ENCODE results near the gene NRXN3. TPM values are rescaled to one million over a fixed set of nuclear protein-coding genes. Genes with fewer than 3 reads are reported as not detected.

NRXN3 gene
- total RNA-seq, 2 donors from 2014 or later: not detected

DNA sequence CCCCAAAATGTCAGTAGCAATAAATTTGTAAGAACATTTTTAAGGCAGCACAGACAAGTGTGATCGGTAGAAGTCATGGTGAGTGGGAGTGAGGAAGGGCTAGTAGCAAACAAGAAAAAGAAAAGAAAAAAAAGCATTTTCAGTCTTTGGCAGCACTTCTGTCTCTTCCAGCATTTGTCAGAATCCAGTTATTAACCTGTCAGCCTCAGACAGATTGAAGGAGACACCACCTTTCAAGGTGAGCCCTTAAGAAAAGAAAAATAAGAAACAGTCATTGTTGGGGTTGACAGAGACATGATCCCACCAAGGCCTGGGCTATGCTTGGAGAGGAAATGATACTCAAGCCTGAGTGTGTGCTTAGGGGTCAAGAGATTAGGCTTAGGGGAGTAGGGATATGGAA lies 947.4 kb downstream of the NRXN3 start:
- Mint-ChIP-seq H3K27ac (no peak overlapping the region), H3K4me3 (no peak overlapping the region), H3K4me1 (no peaks in the 10 kb centered on the region), H3K36me3 (ENCODE audit: low read depth) (no peaks in the 10 kb centered on the region), H3K27me3 (no peaks in the 10 kb centered on the region)
- H3K9me3 ChIP-seq (ENCODE audit: control insufficient read depth, low read length, poor library complexity, severe bottlenecking): no peaks in the 10 kb centered on the region
- no peak for ATAC-seq
- DNase-seq: no peak

DNA sequence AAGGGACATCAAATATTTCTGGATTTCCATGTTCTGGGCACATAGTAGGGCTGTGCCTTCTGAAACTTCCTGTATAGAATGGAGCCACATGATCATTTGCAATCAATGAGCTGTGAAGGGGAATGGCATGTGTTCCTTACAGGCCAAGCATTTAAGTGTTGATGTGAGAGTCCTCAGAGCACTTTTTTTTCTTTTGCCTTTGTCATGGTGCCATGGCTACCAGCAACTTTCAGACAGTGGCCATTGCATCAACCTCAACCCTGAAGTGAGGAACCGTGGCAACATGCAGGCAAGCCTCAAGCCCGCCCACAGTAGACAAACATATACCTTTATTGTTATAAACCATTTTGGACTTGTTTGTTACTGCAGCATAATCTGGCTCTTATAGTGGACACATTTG lies 948.1 kb downstream of the NRXN3 start:
- ATAC-seq: no peak
- DNase-seq: no peak
- H3K4me3 Mint-ChIP-seq: no peak overlapping the region
- no peaks in the 10 kb centered on the region for H3K9me3 ChIP-seq (ENCODE audit: control insufficient read depth, low read length, poor library complexity, severe bottlenecking)
- H3K27ac Mint-ChIP-seq: no peak overlapping the region
- no peaks in the 10 kb centered on the region for H3K27me3 Mint-ChIP-seq
- no peaks in the 10 kb centered on the region for H3K4me1 Mint-ChIP-seq
- H3K36me3 Mint-ChIP-seq (ENCODE audit: low read depth): no peaks in the 10 kb centered on the region

DNA sequence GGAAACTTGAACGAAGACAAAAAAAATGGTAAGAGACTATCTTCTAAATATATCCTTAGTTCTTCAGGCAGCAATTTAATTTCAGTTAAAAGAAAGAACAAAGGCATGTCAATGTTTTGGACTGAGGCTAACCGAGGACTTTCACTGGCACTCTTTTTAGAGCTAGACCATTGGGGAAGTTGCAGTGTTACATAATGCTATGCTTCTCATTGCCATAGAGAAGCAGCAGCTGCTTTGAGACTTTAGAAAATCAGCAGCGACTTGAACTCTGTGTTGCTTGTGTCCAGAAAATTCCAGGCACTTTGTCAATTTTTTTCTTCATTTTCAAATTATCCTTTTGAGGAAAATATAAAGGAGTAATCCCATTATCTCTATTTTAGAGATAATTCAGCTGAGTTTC lies 964.2 kb downstream of the NRXN3 start:
- no peak for ATAC-seq
- H3K4me1 Mint-ChIP-seq: no peaks in the 10 kb centered on the region
- H3K36me3 Mint-ChIP-seq (ENCODE audit: low read depth): no peaks in the 10 kb centered on the region
- no peak for DNase-seq
- no peaks in the 10 kb centered on the region for H3K9me3 ChIP-seq (ENCODE audit: control insufficient read depth, low read length, poor library complexity, severe bottlenecking)
- no peak overlapping the region for H3K27ac Mint-ChIP-seq
- H3K4me3 Mint-ChIP-seq: no peak overlapping the region
- H3K27me3 Mint-ChIP-seq: no peaks in the 10 kb centered on the region

DNA sequence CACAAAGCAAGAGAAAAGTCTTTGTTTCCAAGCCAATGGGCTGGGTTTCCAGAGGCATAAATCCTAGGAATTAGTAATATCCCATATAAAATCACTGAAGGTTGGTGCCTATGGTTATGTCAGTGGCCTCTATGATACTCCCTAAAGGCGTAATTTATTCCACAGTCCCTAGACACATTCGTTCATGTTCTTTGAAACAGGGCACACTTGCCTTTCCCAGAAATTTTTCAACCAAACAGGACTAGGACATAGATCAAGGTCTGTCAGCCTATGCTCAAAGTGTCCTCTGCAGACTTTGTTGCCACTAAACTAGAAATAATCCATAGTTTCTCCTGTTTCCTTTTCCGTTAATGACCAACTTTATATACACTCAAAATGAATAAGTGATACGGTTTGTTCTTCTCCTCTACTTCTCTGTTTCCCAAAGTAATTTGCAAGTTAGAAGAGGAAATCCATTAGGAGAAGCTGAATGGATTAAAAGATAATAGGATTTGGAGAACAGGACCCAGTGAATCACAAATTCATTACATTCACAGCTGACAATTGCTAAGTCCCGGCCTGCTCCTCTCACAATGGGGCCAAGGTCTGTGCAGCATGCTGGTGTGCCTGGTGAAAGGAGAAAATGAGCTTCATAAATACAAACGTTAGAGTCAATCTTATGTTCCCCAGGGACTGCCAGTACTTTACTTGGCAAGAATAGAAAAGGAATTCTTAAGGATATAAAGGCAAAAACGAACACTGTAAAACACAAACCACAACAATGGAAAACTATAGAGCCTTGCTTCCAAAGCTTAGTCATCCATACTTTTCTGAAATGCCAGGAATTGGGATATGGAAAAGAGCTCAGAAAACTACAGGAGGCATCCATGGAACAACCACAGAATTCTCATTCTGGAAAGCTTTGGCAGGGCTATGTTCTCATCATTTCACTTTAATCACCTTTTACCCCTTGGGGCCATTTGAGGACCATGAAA lies 966.2 kb downstream of the NRXN3 start:
- DNase-seq: no peak
- H3K36me3 Mint-ChIP-seq (ENCODE audit: low read depth): no peaks in the 10 kb centered on the region
- H3K4me1 Mint-ChIP-seq: no peaks in the 10 kb centered on the region
- no peaks in the 10 kb centered on the region for H3K9me3 ChIP-seq (ENCODE audit: control insufficient read depth, low read length, poor library complexity, severe bottlenecking)
- no peak for ATAC-seq
- H3K4me3 Mint-ChIP-seq: no peak overlapping the region
- no peak overlapping the region for H3K27ac Mint-ChIP-seq
- H3K27me3 Mint-ChIP-seq: no peaks in the 10 kb centered on the region

DNA sequence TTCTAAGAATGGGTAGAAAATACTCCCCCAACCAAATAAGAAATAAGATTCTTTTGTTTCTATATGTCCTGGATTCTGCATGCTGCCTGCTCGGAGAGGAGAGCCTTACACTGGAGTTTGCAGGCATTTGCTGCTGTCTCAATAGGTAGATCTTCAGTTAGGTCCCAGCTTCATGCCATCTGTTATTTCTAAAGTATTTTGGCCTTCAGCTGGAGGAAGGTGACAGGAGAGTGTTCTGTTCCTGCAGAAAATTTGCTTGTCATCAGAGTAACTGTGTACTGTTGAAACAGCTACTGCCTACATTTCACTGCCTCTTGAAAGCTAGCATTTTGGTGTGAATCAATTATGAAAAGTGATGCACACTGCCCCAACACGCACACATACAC lies 966.9 kb downstream of the NRXN3 start:
- no peak for ATAC-seq
- DNase-seq: no peak
- H3K9me3 ChIP-seq (ENCODE audit: control insufficient read depth, low read length, poor library complexity, severe bottlenecking): no peaks in the 10 kb centered on the region
- Mint-ChIP-seq H3K27me3 (no peaks in the 10 kb centered on the region), H3K36me3 (ENCODE audit: low read depth) (no peaks in the 10 kb centered on the region), H3K27ac (no peak overlapping the region), H3K4me3 (no peak overlapping the region), H3K4me1 (no peaks in the 10 kb centered on the region)

DNA sequence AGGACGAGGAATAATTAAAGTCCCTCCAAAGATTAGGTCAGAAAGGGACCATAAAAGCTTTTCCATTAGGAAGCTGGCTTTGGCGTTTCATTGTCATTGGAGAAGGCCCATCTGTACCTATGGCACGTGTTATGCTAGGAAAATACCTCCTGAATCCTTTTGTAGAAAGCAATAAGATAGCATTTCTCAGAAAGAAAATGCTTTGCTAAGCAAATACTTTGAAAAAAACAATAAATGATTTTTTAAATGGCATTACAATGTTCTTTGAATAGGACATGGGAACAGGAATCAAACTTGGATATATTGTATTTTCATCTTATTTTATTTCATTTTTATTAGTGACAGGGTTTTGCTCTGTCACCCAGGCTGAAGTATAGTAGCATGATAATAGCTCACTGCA lies 967.7 kb downstream of the NRXN3 start:
- Mint-ChIP-seq H3K36me3 (ENCODE audit: low read depth) (no peaks in the 10 kb centered on the region), H3K27me3 (no peaks in the 10 kb centered on the region), H3K4me1 (no peaks in the 10 kb centered on the region), H3K27ac (no peak overlapping the region), H3K4me3 (no peak overlapping the region)
- no peaks in the 10 kb centered on the region for H3K9me3 ChIP-seq (ENCODE audit: control insufficient read depth, low read length, poor library complexity, severe bottlenecking)
- DNase-seq (no peak), ATAC-seq (no peak)

DNA sequence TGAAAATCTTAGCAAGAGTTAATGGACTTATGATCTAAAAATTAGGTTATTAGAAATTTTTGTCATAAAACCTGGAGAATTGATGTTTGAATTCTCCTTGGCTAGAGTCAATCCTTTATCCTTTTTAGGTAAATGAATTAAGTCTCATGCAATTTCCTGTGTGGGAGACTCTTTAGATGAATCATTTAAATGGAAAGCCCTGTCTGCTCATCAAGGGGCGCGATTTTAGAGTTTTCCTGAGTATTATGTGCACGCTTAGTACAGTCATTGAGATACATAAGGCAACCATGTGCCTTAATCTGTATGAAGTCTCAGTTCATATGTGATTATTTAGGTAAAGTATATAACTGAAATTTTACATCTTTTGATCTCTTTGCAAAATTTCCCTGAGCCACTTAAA lies 974.7 kb downstream of the NRXN3 start:
- Mint-ChIP-seq H3K4me3 (no peak overlapping the region), H3K36me3 (ENCODE audit: low read depth) (no peaks in the 10 kb centered on the region), H3K27ac (no peak overlapping the region), H3K27me3 (no peaks in the 10 kb centered on the region), H3K4me1 (no peaks in the 10 kb centered on the region)
- DNase-seq: no peak
- no peaks in the 10 kb centered on the region for H3K9me3 ChIP-seq (ENCODE audit: control insufficient read depth, low read length, poor library complexity, severe bottlenecking)
- no peak for ATAC-seq

DNA sequence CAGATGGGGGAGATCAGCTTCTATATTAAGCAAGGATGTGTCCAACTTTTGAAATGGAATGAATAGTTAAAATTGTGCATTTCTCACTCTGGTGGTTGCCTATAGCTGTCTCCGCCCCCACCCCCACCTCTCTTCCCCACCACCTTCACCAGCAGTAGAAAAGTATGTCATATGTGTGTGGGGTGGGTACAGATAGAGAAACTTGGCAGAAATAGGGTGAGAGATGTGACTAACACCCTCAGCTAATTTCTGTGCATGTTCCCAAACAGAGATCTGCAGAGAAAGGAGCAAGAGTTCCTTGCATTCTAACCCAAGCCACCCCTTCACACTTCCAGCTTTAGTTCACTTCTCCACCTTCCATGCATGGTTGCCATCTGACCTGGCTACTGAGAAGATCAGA lies 980.1 kb downstream of the NRXN3 start:
- Mint-ChIP-seq H3K4me1 (no peaks in the 10 kb centered on the region), H3K36me3 (ENCODE audit: low read depth) (no peaks in the 10 kb centered on the region), H3K27me3 (no peaks in the 10 kb centered on the region), H3K4me3 (no peak overlapping the region), H3K27ac (no peak overlapping the region)
- no peaks in the 10 kb centered on the region for H3K9me3 ChIP-seq (ENCODE audit: control insufficient read depth, low read length, poor library complexity, severe bottlenecking)
- ATAC-seq (no peak), DNase-seq (no peak)

DNA sequence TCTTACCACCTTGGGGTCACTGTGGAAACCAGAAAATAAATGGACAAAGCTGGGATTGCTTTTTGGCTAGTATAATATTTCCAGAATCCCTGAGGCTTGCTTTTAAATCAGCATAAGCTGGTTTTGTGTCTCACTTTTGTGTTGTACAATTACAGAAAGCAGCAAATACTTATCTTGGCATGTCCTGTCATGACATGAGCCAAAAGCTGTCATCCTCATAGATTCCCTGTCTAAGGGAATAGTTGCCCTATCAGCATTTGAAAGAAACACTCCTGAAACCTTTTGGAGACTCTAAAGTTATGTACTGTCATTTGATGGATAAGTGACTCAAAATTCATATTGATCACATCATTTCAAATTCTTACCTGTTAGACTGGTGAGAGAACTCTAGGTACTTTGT lies 987.2 kb downstream of the NRXN3 start:
- no peak for ATAC-seq
- no peaks in the 10 kb centered on the region for H3K27me3 Mint-ChIP-seq
- H3K4me1 Mint-ChIP-seq: no peaks in the 10 kb centered on the region
- no peak overlapping the region for H3K4me3 Mint-ChIP-seq
- H3K36me3 Mint-ChIP-seq (ENCODE audit: low read depth): no peaks in the 10 kb centered on the region
- H3K9me3 ChIP-seq (ENCODE audit: control insufficient read depth, low read length, poor library complexity, severe bottlenecking): no peaks in the 10 kb centered on the region
- no peak overlapping the region for H3K27ac Mint-ChIP-seq
- DNase-seq: no peak

DNA sequence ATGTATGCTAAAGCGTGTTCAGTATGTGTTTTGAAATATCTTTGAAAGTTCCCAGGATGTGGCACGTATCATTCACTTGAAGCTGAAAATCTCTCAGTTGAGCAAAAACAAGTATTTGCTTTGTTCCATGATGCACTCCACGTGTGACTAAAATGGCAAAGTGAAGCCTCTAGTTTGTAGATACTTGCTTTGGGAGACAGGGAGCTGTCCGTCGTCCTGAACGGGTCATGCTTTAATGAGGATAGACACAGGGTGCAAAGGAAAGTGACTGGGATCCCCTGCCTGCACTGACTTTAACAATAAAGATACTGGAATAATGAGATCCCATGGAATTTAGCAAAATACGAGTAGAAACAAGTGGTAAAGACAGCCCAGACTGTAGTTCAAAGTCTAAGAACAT lies 991.4 kb downstream of the NRXN3 start:
- H3K4me1 Mint-ChIP-seq: no peaks in the 10 kb centered on the region
- H3K27ac Mint-ChIP-seq: no peak overlapping the region
- no peaks in the 10 kb centered on the region for H3K36me3 Mint-ChIP-seq (ENCODE audit: low read depth)
- no peaks in the 10 kb centered on the region for H3K9me3 ChIP-seq (ENCODE audit: control insufficient read depth, low read length, poor library complexity, severe bottlenecking)
- H3K4me3 Mint-ChIP-seq: no peak overlapping the region
- H3K27me3 Mint-ChIP-seq: no peaks in the 10 kb centered on the region
- ATAC-seq: no peak
- no peak for DNase-seq

DNA sequence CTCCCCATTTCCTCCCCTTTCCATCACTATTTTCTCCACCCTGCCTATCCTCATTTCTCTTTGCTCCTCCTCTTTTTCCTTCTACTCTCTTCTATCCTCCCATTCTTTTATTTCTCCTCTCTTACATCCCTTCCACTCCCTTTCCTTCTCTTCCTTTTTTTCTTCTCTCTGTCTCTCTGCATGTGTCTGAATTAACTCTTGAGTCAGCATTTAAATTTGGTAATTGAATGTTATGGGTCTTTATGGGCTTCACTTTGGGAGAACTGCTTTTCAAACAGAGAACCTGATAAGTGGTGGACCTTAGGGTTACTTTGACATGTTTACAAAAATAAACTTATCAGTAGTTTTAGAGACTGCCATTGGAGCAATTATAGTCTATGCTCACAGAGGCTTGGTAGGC lies 992.7 kb downstream of the NRXN3 start:
- ATAC-seq: no peak

DNA sequence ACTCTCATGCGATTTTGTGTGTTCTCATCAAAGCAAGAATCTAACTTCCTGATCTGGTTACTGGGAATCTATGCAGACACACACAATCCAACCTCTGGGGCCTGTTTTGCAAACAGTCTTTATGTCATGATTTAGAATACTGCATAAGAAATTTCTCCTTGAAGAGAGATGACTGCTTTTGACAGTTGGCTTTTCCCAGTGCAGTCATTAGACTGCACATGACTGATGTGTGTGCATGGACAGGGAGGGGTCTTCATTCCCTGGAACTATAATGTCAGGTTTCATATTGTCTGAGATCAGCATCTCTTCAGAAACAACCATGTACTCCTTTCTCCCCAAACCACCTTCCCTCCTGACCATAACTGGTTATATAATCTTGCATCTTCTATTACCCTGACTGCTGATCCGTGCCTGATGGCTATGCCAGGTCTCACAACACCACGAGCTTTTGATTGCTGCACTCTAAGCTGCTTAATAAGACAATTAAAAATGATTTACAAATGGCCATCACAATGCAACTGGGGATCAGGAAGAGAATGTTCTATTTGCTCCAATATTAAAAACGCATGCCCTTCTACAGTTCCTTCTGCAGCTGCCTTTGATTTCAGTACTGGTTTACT lies 995.4 kb downstream of the NRXN3 start:
- no peaks in the 10 kb centered on the region for H3K36me3 Mint-ChIP-seq (ENCODE audit: low read depth)
- ATAC-seq (no peak), DNase-seq (no peak)
- H3K27ac Mint-ChIP-seq: no peak overlapping the region
- no peaks in the 10 kb centered on the region for H3K27me3 Mint-ChIP-seq
- H3K4me3 Mint-ChIP-seq: no peak overlapping the region
- no peaks in the 10 kb centered on the region for H3K9me3 ChIP-seq (ENCODE audit: control insufficient read depth, low read length, poor library complexity, severe bottlenecking)
- H3K4me1 Mint-ChIP-seq: no peaks in the 10 kb centered on the region

More for the DNA sequence above, 992.7 kb downstream of the NRXN3 start:
- H3K4me3 Mint-ChIP-seq: no peak overlapping the region
- DNase-seq: no peak
- no peaks in the 10 kb centered on the region for H3K27me3 Mint-ChIP-seq
- H3K36me3 Mint-ChIP-seq (ENCODE audit: low read depth): no peaks in the 10 kb centered on the region
- no peak overlapping the region for H3K27ac Mint-ChIP-seq
- no peaks in the 10 kb centered on the region for H3K9me3 ChIP-seq (ENCODE audit: control insufficient read depth, low read length, poor library complexity, severe bottlenecking)
- no peaks in the 10 kb centered on the region for H3K4me1 Mint-ChIP-seq

DNA sequence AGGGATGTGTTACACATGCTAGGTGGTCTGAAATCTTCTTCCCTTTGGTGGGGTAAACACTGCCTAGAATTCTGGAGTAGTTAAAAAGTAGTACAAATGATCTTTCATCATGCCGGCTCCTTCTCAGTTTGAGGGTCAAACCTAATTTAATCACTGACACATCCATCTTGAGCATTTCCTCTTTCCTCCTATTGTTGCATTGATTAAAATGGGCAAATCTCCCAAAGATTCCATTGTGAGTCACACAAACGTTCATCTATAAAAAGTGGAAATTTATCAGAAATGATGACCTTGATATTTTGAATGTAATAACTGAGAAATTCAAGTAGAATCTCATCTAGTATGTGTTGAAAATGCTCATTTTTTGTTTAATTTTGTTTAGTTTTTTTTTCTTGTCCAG lies 996.0 kb downstream of the NRXN3 start:
- H3K9me3 ChIP-seq (ENCODE audit: control insufficient read depth, low read length, poor library complexity, severe bottlenecking): no peaks in the 10 kb centered on the region
- ATAC-seq: no peak
- no peaks in the 10 kb centered on the region for H3K36me3 Mint-ChIP-seq (ENCODE audit: low read depth)
- H3K27me3 Mint-ChIP-seq: no peaks in the 10 kb centered on the region
- no peak for DNase-seq
- H3K4me3 Mint-ChIP-seq: no peak overlapping the region
- no peaks in the 10 kb centered on the region for H3K4me1 Mint-ChIP-seq
- no peak overlapping the region for H3K27ac Mint-ChIP-seq

DNA sequence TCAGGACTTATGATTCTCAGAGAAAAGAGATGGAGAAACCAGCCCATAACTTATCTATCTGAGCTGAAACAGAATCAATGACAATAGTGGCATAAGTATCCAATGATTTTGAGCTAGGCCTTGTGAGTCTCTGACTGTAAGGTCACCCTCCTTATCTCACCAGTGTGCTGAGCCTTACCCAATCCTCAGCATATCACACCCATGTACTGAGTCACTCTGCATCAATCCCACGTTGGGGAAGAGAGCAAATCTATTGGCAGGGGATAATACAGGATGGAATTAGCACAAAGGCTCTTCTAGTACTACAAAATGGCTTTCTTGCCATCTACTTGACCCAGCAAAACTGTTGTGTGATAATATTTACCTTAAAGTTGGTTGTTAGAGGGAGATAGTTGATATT lies 997.8 kb downstream of the NRXN3 start:
- H3K36me3 Mint-ChIP-seq (ENCODE audit: low read depth): no peaks in the 10 kb centered on the region
- no peaks in the 10 kb centered on the region for H3K27me3 Mint-ChIP-seq
- H3K4me3 Mint-ChIP-seq: no peak overlapping the region
- DNase-seq: no peak
- H3K4me1 Mint-ChIP-seq: no peaks in the 10 kb centered on the region
- ATAC-seq: no peak
- no peak overlapping the region for H3K27ac Mint-ChIP-seq
- no peaks in the 10 kb centered on the region for H3K9me3 ChIP-seq (ENCODE audit: control insufficient read depth, low read length, poor library complexity, severe bottlenecking)
